Smooth muscle cell (in vitro differentiated cells): ENCODE results near the gene FKBP5. TPM values are rescaled to one million over a fixed set of nuclear protein-coding genes. Genes with fewer than 3 reads are reported as not detected.

ENCODE experiments used
- DNase-seq: peaks from one replicate; lab custom pipeline; 2025; ENCODE audit not compliant: unreplicated experiment; lab: John Stamatoyannopoulos, UW
- H2AFZ ChIP-seq: fragments of 200-600 bp; sonication (generic); 2 replicates; pipeline ENCODE4 v1.6.0; 2016; ENCODE audit warnings: antibody characterized with exemption, low read depth, mild to moderate bottlenecking
- H3F3A ChIP-seq: fragments of 200-600 bp; sonication (generic); 2 replicates; pipeline ENCODE4 v1.6.0; 2017; ENCODE audit warnings: antibody characterized with exemption, low read depth
- H3K27ac ChIP-seq: fragments of 200-600 bp; sonication (generic); 2 replicates; pipeline ENCODE4 v1.5.1; 2016; ENCODE audit warnings: low read depth, mild to moderate bottlenecking
- H3K27me3 ChIP-seq: fragments of 200-600 bp; sonication (generic); 2 replicates; pipeline ENCODE4 v1.6.1; 2016; ENCODE audit warnings: low read depth, mild to moderate bottlenecking
- H3K36me3 ChIP-seq: fragments of 200-600 bp; sonication (generic); 2 replicates; pipeline ENCODE4 v1.5.1; 2016; ENCODE audit warnings: low read depth
- H3K4me1 ChIP-seq: fragments of 200-600 bp; sonication (generic); 2 replicates; pipeline ENCODE4 v1.5.1; 2016; ENCODE audit warnings: low read depth
- H3K4me2 ChIP-seq: fragments of 200-600 bp; sonication (generic); 2 replicates; pipeline ENCODE4 v1.6.0; 2016; ENCODE audit warnings: mild to moderate bottlenecking
- H3K4me3 ChIP-seq: fragments of 200-600 bp; sonication (generic); 2 replicates; pipeline ENCODE4 v1.5.1; 2016; ENCODE audit warnings: mild to moderate bottlenecking
- H3K79me2 ChIP-seq: fragments of 200-600 bp; sonication (generic); 2 replicates; pipeline ENCODE4 v1.6.0; 2016; ENCODE audit warnings: low read depth, mild to moderate bottlenecking
- H3K9ac ChIP-seq: fragments of 200-600 bp; sonication (generic); 2 replicates; pipeline ENCODE4 v1.6.0; 2016; ENCODE audit warnings: low read depth
- H3K9me3 ChIP-seq: fragments of 200-600 bp; sonication (generic); replicated peaks from 2 replicates; pipeline ENCODE4 v1.5.1; 2016; ENCODE audit warnings: low read depth
- H4K20me1 ChIP-seq: fragments of 200-600 bp; sonication (generic); 2 replicates; pipeline ENCODE4 v1.6.0; 2016; ENCODE audit warnings: low read depth
- WGBS: methylation state at CpG from one replicate; pipeline ENCODE4 v1.1.7; 2016; ENCODE audit warnings: low lambda C conversion rate; 5-methylcytosine and 5-hydroxymethylcytosine counted together
- polyA plus RNA-seq: library from polyadenylated mRNA; unstranded; fragments of >200 nt; fragmentation: Nextera tagmentation; extraction: Ambion mirVana; gene quantifications from 2 replicates; pipeline ENCODE4 v1.2.1, GENCODE V29; 2016
- total RNA-seq: library from RNA; depleted of rRNA; stranded (reverse); fragments of >200 nt; gene quantifications from 2 replicates; pipeline ENCODE4 v1.2.3, GENCODE V29; 2014
- TF ChIP-seq, protein P1 (sequence below): fragments of 200-600 bp; sonication (generic); IDR thresholded peaks from 2 replicates; pipeline ENCODE4 v1.5.1; 2017; ENCODE audit warnings: borderline replicate concordance, mild to moderate bottlenecking, antibody characterized with exemption; ENCODE audit not compliant: insufficient read depth, poor library complexity, severe bottlenecking

Gene FKBP5
- total and polyA plus RNA-seq, 2 experiments from 2014 or later: 0.85 to 3.8 TPM

GRCh38 chr6:35561113-35561512 is 127.6 kb downstream of the FKBP5 start:
- TF ChIP-seq, protein P1, sequence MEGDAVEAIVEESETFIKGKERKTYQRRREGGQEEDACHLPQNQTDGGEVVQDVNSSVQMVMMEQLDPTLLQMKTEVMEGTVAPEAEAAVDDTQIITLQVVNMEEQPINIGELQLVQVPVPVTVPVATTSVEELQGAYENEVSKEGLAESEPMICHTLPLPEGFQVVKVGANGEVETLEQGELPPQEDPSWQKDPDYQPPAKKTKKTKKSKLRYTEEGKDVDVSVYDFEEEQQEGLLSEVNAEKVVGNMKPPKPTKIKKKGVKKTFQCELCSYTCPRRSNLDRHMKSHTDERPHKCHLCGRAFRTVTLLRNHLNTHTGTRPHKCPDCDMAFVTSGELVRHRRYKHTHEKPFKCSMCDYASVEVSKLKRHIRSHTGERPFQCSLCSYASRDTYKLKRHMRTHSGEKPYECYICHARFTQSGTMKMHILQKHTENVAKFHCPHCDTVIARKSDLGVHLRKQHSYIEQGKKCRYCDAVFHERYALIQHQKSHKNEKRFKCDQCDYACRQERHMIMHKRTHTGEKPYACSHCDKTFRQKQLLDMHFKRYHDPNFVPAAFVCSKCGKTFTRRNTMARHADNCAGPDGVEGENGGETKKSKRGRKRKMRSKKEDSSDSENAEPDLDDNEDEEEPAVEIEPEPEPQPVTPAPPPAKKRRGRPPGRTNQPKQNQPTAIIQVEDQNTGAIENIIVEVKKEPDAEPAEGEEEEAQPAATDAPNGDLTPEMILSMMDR: no peak
- no peaks in the 10 kb centered on the region for H3F3A ChIP-seq
- H3K9ac ChIP-seq: no peak overlapping the region
- no peaks in the 10 kb centered on the region for H3K4me1 ChIP-seq
- no peaks in the 10 kb centered on the region for H3K27me3 ChIP-seq
- no peaks in the 10 kb centered on the region for H3K79me2 ChIP-seq
- DNase-seq: no peak
- no peaks in the 10 kb centered on the region for H3K9me3 ChIP-seq
- no peak overlapping the region for H3K27ac ChIP-seq
- H3K36me3 ChIP-seq: no peaks in the 10 kb centered on the region
- H3K4me2 ChIP-seq: no peak overlapping the region
- H3K4me3 ChIP-seq: no peak overlapping the region
- H2AFZ ChIP-seq: no peak overlapping the region
- no peaks in the 10 kb centered on the region for H4K20me1 ChIP-seq
- 65% methylated on average over 5 of the region's 5 CpGs for WGBS

GRCh38 chr6:35558571-35558970 is 130.1 kb downstream of the FKBP5 start:
- Histone ChIP-seq H3K79me2 (no peaks in the 10 kb centered on the region), H3K27ac (no peak overlapping the region), H3K4me3 (no peak overlapping the region), H3K4me2 (no peak overlapping the region), H3K4me1 (no peaks in the 10 kb centered on the region), H3K27me3 (no peaks in the 10 kb centered on the region), H2AFZ (no peak overlapping the region), H3F3A (no peaks in the 10 kb centered on the region), H3K9ac (no peak overlapping the region), H4K20me1 (no peaks in the 10 kb centered on the region), H3K36me3 (no peaks in the 10 kb centered on the region), H3K9me3 (no peaks in the 10 kb centered on the region)
- 92% methylated on average over 12 of the region's 12 CpGs for WGBS
- no peak for DNase-seq
- TF ChIP-seq, protein P1: no peak

GRCh38 chr6:35557239-35557638 is 131.5 kb downstream of the FKBP5 start:
- Histone ChIP-seq H3K27me3 (no peaks in the 10 kb centered on the region), H4K20me1 (no peaks in the 10 kb centered on the region), H3K36me3 (no peaks in the 10 kb centered on the region), H3K9me3 (no peaks in the 10 kb centered on the region), H3K79me2 (no peaks in the 10 kb centered on the region), H3F3A (no peaks in the 10 kb centered on the region), H3K4me2 (no peak overlapping the region), H3K4me3 (no peak overlapping the region), H3K27ac (no peak overlapping the region), H3K9ac (no peak overlapping the region), H3K4me1 (no peaks in the 10 kb centered on the region), H2AFZ (no peak overlapping the region)
- DNase-seq: no peak
- WGBS: 90% methylated on average over 6 of the region's 6 CpGs
- TF ChIP-seq, protein P1: no peak

DNA sequence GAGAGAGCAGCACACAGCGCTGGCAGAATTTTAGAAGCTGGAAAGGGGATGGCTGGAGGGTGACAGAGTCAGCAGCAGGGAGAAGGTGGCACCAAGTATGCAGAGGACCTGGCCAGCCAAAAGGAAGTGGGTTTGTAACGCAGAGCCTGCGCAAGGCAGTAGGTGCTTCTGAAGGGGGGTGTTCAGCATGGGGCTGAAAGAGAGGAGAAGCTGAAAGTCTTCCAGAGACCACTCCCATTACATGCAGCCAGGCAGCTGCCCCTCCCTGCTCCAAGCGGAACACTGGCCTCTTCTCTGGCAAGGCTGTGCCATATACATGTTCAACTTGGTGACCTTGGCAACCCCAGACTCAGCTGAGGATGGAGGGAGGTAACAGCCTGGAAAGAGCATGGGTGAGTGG is 133.9 kb downstream of the FKBP5 start:
- Histone ChIP-seq H4K20me1 (no peaks in the 10 kb centered on the region), H3K4me3 (no peak overlapping the region), H3K27ac (no peak overlapping the region), H3K4me1 (no peaks in the 10 kb centered on the region), H3F3A (no peaks in the 10 kb centered on the region), H3K27me3 (no peaks in the 10 kb centered on the region), H3K9me3 (no peaks in the 10 kb centered on the region), H2AFZ (no peak overlapping the region), H3K79me2 (no peaks in the 10 kb centered on the region), H3K9ac (no peak overlapping the region), H3K36me3 (no peaks in the 10 kb centered on the region), H3K4me2 (no peak overlapping the region)
- DNase-seq: no peak
- TF ChIP-seq, protein P1: no peak
- 98% methylated on average over 4 of the region's 4 CpGs for WGBS
